ENCODE data around the gene EEIG1.

EEIG1 gene

DNA sequence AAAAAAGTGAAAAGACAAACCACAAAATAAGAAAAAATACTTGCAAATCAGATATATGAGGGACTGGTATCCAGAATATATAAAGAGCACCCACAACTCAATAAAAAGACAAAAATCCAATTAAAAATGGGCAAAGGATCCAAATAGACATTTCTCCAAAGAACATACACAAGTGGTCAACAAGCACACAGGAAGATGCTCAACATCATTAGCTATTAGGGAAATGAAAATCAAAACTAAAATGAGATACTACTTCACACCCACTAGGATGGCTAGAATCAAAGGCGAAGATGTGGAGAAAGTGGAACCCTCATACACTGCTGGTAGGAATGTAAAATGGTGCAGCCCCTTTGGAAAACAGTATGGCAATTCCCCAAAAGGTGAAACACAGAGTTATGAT, 22.1 kb downstream of the EEIG1 start:
- DNase-seq = no peak

DNA sequence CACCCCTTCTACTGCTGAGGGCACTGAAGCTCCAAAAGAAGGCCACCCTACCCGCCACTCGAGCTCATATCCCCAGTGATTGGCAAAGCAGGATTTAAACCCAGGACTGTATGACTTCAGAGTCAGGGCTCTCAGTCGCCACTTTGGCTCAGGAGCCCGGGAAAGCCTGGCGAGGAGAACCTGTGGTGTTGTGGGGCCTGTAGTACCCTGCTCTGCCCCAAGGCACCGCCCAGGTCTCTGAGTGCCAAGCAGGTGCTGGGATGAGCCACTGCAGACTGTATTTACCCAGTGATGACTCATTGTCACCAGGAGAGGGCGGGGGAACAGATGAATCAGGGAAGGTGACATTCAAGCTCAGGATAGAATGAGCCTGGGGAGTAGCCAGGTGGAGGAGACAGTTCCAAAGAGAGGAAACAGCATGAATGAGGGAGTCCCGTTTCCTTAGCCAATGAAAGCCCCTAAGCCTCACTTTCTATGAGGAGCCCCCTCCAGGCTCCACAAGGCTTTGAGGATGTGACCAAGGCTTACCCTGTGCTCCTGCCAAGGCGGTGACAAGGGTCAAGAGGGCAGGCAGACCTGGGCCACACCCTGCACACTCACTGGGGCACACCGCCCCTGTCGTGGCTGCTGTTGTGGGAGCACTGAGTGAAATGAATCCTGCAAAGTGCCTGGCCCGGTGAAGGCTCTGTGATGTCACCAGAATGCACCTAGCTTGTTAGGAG, 25.3 kb downstream of the EEIG1 start:
- DNase-seq = peak; percentile 96

DNA sequence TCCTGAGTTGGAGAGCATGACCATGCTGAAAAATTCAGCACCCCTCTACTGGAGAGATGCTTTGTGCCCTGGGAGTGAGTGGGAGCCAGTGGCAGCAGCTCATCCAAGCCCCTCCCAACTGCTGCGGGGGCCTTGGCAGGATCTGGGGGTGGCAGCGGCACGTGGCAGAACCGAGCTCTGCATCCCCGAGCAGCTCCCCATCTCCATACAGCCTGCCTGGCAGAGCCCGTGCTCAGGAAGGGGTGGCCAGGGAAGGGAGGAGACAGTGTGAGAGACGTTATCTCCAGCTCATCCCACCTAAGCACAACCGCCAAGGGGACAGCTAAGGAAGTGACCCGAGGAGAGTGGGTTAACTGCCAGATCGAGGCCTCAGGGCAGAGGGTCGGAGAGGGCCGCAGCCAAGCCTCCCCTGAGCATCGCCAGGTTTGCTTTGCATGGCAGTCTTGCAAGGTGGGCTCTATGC, 25.9 kb downstream of the EEIG1 start:
- no peak for DNase-seq

DNA sequence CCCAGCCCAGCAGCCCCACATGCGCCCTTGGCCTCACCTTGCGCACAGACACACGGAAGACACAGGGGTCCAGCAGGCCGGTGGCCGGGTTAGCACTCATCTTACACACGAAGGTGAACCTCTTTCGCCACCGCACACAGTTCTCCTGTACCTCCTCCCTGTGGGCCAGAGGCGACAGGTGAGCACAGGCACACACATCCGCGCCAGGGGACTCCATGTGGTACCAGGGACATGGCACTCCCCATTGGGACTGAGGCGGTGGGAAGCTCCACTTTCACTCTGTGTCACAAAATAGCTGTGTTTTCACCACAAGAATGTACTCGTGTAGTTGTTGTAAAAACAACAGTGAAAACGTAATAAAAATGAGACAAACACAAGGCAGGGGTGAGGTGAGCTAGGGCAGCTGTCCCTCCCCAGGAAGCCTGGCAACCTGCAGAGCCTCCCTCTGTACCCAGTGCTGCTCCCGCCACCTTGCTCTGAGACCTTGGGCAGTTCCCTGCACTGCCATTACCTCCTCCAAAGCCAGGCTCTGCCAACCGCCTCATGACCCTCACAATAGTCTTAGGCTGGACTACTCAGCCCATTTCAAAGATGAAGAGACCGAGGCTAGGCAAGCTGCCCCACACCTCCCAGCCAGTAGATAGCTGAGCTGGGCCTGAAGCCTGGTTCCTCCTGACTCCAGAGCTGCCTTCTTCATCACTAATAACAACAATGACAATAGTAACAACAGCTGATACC, 26.9 kb downstream of the EEIG1 start:
- DNase-seq = no peak

DNA sequence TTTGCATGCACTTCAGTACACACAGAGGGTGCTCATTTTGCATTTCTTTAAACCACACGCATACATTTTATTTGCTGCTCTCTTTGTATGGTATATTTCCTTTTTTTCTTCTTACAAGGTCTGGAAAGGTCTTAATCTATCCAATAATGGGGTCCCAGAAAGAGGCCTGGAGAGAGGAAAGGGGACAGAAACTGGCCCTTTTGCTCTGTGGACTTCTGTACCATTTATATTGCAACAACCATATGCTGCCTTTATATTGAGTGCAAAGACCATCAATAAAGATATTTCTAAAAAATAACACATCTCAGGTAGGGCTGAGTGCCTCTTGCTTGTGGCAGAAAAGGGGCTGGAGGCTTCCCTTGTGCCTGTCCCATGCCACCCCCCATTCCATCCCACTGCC, 27.6 kb downstream of the EEIG1 start:
- no peak for DNase-seq

DNA sequence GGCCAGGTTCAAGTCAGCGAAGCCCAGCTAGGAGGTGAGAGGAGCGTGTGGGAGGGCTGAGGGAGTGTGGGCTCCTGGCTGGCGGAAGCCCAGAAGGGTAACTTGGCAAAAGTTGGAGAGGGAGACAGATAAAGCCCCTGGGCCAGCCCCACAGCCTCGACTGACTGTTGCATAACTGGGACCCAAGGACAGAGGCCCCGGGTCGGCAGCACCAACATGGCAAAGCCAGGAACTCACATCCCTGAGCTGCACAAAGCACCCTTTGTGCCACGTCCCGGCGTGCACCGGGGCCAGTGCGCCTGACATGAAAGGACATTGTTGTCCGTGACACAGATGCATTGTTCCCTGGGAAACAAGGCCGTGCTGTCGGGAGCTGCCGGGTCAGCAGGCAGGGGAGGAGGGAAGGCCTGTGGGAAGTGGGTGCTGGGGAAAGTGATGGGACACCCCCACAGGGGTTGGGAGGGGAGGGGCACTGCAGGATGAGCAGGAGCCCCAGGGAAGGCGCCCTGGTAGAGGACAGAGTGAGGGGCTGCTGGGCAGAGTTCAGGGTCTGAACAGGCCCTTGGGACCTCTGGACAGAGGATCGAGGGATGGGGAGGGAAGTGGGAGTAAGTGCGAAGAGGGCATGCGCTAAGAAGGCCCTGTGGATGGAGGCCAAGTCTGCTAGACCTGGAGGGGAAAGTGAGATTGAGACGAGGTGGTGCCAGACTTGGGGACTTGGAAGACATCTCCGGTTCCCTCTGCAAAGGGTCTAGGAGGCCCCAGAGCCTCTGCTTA, 30.1 kb downstream of the EEIG1 start:
- DNase-seq = no peak

DNA sequence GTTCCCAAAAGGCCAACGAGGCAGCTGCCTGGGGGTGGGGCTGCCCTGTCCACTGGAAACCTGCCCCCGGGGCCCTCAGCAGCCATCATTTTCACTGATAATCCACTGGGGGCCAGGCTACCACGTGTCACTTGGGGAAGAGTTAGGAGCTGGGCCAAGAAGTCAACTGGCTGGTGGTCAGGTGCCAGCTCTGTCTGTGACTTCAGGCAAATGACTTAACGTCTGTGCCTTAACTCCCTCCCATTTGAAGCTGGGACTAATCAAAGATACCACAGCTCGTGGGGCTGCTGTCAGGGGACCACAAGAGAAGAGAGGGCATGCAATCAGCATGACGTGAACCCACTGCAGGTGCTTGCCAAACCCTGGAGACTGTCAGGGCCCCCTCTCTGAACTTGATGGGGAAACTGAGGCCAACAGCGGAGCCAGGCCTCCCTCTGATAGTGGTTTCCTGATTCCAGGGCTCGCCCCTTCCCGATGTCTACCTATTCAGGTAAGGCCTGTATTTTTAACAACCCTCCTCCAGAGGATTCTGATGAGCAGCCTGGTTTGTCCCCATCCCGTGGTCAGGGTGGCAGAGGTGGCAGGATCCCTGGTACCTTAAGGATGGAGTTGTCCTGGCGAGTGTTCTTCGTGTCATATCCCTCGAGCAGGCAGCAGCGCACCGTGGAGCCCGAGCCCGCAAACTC, 30.8 kb downstream of the EEIG1 start:
- DNase-seq = no peak

DNA sequence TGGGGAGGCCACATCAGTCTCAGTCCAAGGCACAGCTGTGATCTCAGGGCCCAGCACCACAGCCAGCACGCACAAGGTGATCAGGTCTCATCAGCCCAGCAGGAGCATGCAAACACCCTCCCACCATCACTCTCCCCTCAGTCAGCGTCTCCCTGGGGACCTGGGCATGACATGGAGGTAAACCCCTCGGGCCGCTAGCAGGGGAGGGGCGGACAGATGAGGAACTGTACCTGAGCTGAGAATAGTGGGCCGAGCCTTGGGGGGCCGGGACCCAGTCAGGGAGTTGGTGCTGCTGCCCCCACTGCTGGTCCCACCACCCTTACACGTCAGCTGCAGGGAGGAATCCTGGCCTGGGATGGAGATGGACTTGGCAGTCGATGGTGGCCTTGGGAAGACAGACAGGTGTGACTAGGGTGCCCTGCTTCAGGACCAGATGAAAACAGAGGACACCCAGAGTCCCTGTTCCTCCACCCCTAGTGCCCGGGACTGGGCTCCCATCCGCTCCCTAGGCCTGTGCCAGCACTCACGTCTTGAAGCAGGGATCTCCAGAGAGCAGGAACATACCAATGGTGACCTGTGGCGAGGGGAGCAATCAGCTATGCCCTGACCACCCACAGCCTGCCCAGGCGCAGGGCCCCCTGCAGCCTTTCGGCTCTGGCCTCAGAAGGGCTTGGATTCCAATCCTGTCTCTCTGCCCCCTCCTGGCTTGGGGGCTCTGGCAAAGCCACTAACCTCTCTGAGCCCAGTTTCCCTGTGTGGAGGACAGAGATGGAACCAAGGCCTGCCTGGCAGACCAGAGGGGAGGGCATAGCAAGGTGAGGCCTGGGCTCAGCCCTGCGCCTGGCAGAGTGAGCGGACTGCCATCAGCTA, 32.7 kb downstream of the EEIG1 start:
- DNase-seq = no peak

DNA sequence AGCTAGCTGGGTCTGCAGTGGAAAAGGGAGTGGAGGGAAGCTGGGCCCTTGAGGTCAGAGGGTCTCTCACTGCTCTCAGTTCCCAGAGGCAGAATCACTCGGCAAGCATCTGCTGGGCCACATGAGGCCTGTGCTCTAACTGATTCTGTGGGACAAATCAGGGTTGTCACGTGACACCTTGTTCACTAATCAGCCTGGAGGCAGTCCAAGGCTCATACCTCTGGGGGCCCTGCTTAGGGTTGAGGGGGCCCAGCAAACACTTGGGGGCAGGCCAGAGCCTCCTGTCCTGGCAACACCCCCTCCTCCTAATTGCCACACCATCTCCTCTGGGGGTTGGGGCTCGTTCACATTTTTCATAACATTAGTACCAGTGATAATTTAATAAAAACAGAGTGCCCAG, 34.1 kb downstream of the EEIG1 start:
- no peak for DNase-seq

DNA sequence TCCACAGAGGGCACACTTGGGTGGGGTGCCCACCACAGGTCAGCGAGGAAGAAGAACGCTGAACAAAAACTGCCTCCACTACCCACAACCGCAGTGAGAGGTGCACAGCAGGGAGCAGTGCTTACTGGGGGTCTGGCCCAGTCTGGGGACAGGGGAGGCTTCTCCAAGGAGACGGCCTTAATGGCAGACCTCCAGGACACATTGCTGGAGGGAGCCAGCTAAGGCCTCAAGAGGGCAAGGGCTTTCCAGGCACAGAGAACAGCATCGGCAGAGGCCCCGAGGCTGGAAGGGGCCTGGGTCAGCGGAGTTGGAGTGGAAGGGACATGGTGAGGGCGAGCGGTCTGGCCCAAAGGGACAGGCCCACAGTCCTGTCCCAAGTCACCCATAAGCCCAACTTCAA, 34.8 kb downstream of the EEIG1 start:
- DNase-seq = no peak

DNA sequence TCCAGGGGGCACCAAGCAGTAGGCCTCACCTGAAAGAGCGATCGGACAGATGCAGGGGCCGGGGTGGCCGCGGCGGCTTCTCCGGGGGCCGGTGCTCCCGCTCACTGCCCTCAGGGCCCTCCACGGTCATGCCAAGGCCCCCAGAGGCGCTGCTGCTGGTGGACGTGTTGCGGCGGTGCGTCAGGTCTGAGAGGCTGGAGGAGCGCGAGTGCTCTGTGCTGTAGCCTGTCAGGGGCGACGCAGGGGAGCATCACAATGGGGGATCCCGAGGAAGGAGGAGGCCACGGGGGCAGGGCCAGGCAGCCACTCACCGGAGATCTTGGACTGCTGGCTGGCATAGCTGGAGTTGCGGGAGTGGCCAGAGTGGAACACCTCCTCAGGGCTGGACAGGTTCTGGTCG, 35.5 kb downstream of the EEIG1 start:
- DNase-seq = no peak

DNA sequence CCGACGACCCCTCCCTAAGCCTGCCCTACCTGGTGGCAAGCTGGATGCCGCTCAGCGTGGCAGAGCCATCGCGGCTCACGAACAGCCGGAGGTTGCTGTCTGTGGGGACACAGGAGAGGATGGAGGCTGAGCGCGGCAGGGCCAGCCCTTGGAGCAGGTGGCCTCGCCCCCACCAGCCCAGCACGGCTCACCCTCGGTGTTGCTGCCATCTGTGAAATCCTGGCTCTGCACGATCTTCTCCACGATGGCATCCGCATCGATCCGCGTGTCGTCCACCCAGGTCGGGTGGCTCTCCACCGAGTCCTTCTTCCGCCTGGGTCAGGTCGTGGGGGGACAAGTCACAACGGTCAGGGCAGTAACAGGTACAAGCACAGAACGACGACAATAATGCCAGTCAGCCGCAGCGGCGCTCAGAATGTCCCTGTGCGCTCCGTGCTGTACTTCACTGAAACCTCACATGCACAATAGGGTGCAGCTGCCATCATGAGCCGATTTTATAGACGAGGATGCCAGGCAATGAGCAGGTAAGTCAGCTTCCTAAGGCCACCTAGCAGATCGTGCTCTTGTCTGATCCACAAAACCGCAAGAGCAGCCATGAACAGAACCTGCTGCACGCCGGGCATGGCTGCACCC, 36.1 kb downstream of the EEIG1 start:
- DNase-seq = no peak

DNA sequence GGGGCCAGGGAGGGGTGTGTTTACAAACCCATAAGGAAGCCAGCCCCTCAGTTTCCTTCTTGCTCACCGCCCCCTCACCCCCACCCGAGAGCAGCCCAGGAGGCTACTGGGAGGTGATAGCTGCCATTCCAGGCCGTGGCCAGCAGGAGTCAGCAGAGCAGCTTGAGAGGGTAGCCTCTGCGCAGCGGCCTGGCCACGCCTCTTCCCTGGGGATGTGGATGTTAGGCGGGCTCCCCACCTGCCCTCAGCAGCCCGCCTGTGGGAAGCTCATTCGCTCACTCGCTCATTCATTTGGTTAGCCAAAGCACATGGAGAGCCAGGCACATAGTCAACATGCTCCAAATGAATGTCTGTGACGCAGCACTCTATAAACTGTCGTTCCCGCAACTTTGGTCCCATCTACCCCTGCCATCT, 37.1 kb downstream of the EEIG1 start:
- DNase-seq = peak; percentile 74

DNA sequence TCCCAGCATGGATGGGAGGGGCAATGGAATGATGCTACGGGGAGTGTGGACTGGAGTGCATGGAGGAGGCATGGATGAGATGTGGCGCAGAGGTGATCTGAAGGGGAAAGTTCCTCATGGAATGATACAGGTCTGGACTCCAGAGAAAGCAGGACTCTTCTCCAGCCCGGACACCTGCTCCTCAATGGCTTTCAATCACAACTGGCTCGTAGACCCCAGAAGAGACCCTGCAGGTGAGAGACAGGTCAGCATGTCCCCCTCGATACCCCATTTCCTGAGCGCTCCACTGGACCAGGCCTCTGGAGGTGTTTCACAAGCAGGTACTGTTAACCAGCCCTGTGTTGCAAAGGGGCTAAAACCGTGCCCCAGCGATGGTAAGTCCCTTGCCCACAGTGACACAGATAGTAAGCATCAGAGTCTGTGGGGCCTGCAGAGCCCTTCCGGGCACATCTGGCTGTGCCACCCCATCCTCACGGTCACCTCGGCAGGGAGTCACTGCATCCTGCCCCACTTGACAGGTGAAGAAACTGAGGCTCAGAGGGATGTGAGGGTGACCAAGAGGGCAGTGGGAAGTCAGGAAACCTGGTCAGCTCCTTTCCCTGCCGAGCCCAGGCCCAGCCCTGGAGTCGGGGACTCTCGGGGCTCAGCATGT, 37.7 kb downstream of the EEIG1 start:
- DNase-seq = no peak

DNA sequence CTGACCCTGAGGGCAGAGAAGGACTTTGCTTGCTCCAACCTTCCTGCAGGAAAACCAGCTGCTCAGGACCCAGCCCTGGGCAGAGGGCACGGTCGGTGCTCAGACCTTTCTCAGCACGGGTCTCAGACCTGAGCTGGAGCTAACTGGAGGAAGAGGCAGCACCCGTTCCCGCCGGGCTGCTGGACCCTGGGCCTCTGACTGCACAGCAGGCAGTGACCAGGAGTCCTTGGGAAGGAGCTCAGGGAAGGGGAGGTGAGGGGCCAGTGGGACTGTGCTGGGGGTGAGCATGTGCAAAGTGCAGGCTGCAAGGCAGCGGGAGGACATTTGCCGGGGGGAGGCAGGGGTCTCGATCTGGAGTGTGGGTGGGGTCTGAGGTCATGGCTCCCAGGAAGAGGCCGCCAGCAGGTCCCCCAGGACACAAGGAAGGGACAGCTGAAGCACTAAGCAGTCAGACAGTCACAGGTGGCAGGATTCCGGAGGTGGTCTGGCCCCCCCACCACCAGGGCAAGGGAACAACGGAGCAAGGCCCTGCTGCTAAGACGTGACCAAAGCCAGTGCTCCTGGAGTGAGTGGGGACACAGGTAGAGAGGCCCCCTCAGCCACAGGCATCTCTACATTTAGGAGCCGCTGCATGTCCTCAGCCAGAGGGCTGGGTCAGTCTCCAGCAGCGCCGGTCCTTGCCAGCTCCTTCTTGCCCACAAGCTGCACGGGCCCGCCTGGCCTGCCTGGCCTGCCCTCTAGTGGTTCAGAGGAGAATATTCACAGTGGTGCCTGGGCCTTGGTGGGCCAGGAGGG, 38.4 kb downstream of the EEIG1 start:
- peak; percentile 32 for DNase-seq

DNA sequence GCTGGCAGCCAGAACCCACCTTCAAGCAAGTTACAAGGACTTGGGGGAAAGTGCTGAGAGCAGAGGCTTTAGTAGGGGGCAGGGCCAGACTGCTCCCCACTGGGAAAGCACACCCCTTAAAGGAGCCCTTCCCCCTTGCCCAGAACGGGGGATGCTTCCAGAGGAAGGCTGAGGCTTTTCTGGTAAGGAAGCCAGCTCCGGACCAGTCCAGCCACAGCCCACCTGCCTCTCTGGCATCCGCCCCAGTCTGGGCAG, 38.9 kb downstream of the EEIG1 start:
- no peak for DNase-seq

DNA sequence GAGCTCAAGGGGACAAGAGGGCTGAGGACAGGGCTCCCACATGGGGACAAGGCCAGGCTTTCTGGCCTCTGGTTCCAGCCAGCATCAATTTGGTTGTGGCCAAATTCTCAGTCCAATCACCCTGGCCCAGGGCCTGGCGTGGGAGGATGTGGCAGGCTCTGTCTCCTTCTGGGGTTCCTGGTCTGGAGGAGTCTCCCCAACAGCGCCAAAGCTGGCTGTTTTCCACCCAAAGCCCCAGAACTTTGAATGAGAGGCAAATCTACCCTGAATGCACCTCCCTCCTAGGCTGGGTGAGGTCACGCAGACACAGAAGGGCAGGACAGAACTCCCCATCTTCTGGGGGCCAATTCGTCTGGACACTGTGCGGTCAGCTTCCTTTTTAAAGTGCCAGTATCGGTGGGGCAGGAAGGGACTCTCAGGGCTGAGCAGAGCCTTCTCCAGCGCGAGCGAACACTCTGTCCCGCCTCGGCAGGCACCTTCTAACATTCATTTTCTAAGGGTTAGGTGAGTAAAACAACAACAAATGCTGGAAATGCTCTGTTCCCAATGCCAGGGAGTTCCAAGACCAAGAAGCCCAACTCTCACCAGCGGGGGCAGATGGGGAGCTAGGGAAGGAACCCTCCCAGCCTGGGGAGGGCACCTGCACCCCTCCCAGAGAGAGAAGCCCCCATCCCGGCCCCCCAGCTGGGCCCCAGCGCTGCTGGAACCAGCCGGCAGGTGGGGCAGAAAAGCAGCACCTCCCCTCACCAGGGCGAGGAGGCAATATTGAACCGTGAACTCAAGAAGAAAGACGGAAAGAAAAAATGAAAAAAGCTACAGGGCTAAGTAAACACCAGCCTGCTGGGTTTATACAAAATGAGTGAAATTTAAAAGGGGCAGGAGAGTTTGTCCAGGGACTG, 39.5 kb downstream of the EEIG1 start:
- DNase-seq = no peak

DNA sequence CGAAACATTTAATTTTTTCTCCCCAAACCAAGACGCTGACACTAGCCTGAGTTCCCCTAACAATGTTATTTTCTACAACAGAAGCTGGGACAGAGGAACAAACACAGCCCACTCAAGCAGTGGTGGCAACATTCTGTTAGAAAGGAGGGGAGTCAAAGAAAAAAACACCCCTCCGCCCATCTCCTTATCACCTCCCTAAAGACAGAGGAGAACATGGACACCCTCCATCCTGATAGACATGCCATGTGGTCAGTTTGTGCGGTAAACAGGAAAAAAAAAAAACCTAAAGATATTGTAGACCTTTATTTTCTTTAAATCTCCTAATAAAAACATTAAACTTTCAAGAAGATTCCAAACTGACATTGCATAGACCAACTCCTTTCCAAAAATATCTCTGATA, 40.2 kb downstream of the EEIG1 start:
- no peak for DNase-seq

DNA sequence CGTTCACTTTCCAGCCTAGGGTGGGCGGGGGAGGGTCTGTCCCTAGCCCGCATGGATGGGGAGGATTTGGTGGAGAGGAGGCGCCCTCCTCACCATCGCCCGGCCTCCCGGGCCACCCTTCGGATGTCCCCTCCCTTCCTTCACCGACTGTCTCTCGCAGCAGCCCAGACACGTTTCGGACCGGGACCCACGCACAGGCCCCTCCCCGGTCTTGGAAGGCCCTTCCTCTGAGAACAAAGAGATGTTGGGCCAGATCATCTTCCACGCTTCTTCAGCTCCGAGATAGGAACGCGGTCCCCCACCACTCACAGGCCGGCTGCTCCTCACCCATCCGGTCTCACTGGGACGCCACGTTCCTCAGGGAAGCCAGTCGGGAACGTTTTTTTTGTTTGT, 42.5 kb downstream of the EEIG1 start:
- DNase-seq = no peak
